GM12891 (cell line): ENCODE data around the gene CDC42EP3.

Experiments
- POLR2A ChIP-seq: IDR thresholded peaks from 2 replicates; pipeline ENCODE4 v1.6.1; 2011; ENCODE audit warnings: low read depth, low read length, control low read depth
- SPI1 ChIP-seq: IDR thresholded peaks from 2 replicates; pipeline ENCODE4 v1.6.1; 2011; ENCODE audit warnings: low read depth, low read length, control low read depth
- TAF1 ChIP-seq: IDR thresholded peaks from 2 replicates; pipeline ENCODE4 v1.6.1; 2011; ENCODE audit warnings: low read depth, low read length, control low read depth

DNA sequence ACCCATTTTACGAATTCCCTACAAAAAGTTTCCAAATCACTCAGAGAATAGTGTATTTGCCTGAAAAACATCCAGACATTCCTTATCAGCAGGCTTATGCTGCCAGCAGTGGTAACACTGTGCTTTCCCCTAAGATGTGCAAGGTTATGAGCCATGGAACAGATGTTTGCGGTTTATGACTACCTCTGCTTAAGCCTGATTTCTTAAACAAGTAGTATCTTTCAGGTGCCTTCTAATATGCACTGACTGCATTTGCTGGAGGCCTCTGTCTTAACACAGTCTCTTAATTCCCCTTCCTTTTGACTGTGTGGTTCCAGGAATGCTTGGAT is 54.8 kb downstream of the CDC42EP3 start:
- TF ChIP-seq SPI1 (no peak), POLR2A (no peak), TAF1 (no peak)
